Uterus (tissue), 2 donors: ENCODE results near the gene ANKDD1B.

ENCODE experiments used
- CTCF ChIP-seq, 4 experiments: fragments of 200-600 bp in 2 of 4; fragments of 450-650 bp in 2 of 4; sonication (generic) in 2 of 4; IDR thresholded peaks; one replicate each; pipeline ENCODE4 v1.5.1; 2016 to 2019; ENCODE audit warnings: antibody characterized with exemption in 4 of 4, mild to moderate bottlenecking in 2 of 4, moderate library complexity in 1 of 4
- POLR2A ChIP-seq, 2 donors: fragments of 450-650 bp; IDR thresholded peaks; one replicate each; pipeline ENCODE4 v1.6.1; 2016; ENCODE audit warnings: antibody characterized with exemption in 2 of 2, mild to moderate bottlenecking in 1 of 2, moderate library complexity in 1 of 2

- TF ChIP-seq POLR2A (IDR thresholded peaks at IDR 0.05) (no peak), CTCF (IDR thresholded peaks at IDR 0.05) (no peak)
Observed at GRCh38 chr5:75601996-75602395, 9.3 kb upstream of the ANKDD1B start.
